Neural crest cell (in vitro differentiated cells): ENCODE data around the gene NEK10. TPM values are rescaled to one million over a fixed set of nuclear protein-coding genes. Genes with fewer than 3 reads are reported as not detected.
A peak's percentile ranks its signal among the peaks of the same experiment; 100 is the strongest.

Source experiments
- DNase-seq: peaks from one replicate; pipeline ENCODE4 v3.0.0; 2021; ENCODE audit warnings: low read depth, mixed read lengths, low spot score
- H3K27ac Mint-ChIP-seq: one replicate; pipeline ENCODE4 v1.8.0; 2021; ENCODE audit warnings: mild to moderate bottlenecking, mixed read lengths; ENCODE audit not compliant: unreplicated experiment
- H3K27me3 Mint-ChIP-seq: 2 replicates; pipeline ENCODE4 v1.8.0; 2021; ENCODE audit warnings: low read depth, mild to moderate bottlenecking, mixed read lengths
- H3K36me3 Mint-ChIP-seq: 2 replicates; pipeline ENCODE4 v1.8.0; 2021; ENCODE audit warnings: low read depth, mild to moderate bottlenecking, mixed read lengths
- H3K4me1 Mint-ChIP-seq: 2 replicates; pipeline ENCODE4 v1.8.0; 2021; ENCODE audit warnings: mixed read lengths
- H3K4me3 Mint-ChIP-seq: one replicate; pipeline ENCODE4 v1.8.0; 2021; ENCODE audit warnings: mild to moderate bottlenecking, mixed read lengths
- H3K9me3 Mint-ChIP-seq: 2 replicates; pipeline ENCODE4 v1.8.0; 2021; ENCODE audit warnings: mixed read lengths
- total RNA-seq: library from RNA; stranded (reverse); gene quantifications from 2 replicates; pipeline ENCODE4 v1.2.1, GENCODE V29; 2021
- TF ChIP-seq, protein P1 (sequence below): fragments of 200-600 bp; sonication (generic); conservative IDR thresholded peaks from 2 replicates; pipeline ENCODE4 v1.5.0; 2021; ENCODE audit warnings: antibody characterized with exemption, mild to moderate bottlenecking

NEK10 gene
- total RNA-seq, 1 donor from 2014 or later: 2.7 TPM

GRCh38 chr3:27319304-27319703, 49.9 kb downstream of the NEK10 start:
- H3K4me3 Mint-ChIP-seq: no peak overlapping the region
- H3K9me3 Mint-ChIP-seq: no peaks in the 10 kb centered on the region
- no peak for DNase-seq
- no peaks in the 10 kb centered on the region for H3K4me1 Mint-ChIP-seq
- no peak overlapping the region for H3K27ac Mint-ChIP-seq
- H3K36me3 Mint-ChIP-seq: no peaks in the 10 kb centered on the region
- TF ChIP-seq, protein P1, sequence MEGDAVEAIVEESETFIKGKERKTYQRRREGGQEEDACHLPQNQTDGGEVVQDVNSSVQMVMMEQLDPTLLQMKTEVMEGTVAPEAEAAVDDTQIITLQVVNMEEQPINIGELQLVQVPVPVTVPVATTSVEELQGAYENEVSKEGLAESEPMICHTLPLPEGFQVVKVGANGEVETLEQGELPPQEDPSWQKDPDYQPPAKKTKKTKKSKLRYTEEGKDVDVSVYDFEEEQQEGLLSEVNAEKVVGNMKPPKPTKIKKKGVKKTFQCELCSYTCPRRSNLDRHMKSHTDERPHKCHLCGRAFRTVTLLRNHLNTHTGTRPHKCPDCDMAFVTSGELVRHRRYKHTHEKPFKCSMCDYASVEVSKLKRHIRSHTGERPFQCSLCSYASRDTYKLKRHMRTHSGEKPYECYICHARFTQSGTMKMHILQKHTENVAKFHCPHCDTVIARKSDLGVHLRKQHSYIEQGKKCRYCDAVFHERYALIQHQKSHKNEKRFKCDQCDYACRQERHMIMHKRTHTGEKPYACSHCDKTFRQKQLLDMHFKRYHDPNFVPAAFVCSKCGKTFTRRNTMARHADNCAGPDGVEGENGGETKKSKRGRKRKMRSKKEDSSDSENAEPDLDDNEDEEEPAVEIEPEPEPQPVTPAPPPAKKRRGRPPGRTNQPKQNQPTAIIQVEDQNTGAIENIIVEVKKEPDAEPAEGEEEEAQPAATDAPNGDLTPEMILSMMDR: no peak
- no peaks in the 10 kb centered on the region for H3K27me3 Mint-ChIP-seq

DNA sequence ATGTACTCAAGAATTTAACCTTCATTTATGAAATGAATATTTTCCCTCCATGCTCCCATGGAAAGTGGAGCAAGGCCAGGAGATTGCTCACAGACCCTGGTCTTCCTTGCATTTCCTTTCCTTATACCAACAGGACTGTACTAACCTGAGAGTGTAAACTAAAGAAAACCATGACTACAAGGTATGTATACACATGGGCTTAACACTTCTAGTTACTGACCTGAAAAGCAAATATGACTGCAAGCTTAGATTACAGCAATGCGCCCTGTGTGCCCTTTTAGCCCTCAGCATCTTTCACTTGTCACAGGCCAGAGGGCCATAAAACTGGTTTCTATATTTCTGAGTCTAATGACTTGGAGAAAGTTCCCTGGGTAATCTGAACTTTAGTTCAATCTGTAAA, 52.1 kb downstream of the NEK10 start:
- no peaks in the 10 kb centered on the region for H3K9me3 Mint-ChIP-seq
- no peaks in the 10 kb centered on the region for H3K27me3 Mint-ChIP-seq
- no peak overlapping the region for H3K4me3 Mint-ChIP-seq
- no peak overlapping the region for H3K27ac Mint-ChIP-seq
- no peaks in the 10 kb centered on the region for H3K36me3 Mint-ChIP-seq
- TF ChIP-seq, protein P1: no peak
- H3K4me1 Mint-ChIP-seq: no peaks in the 10 kb centered on the region
- no peak for DNase-seq

DNA sequence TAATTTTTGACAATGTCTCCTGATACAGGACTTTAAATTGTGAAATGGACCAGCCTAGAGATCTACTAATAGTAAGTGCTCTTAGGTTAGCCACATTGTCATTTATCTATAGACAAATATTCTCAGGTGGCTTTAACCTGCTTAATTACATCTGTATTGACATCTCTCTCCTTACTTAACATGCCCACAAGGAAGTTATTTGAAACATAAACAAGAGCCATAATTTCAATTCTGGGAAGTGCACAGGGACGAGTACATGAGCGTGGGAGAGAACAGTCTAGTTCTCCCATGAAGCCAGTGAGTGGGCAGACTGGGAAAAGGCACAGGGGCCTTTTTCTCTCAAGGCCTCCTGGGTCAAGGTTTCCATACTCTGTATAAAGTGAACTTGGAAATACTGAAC, 54.2 kb downstream of the NEK10 start:
- Mint-ChIP-seq H3K27ac (no peak overlapping the region), H3K4me3 (no peak overlapping the region), H3K27me3 (no peaks in the 10 kb centered on the region), H3K36me3 (no peaks in the 10 kb centered on the region), H3K4me1 (peaks cover 3% of the 10 kb centered on the region), H3K9me3 (no peaks in the 10 kb centered on the region)
- TF ChIP-seq, protein P1: no peak
- DNase-seq: no peak

DNA sequence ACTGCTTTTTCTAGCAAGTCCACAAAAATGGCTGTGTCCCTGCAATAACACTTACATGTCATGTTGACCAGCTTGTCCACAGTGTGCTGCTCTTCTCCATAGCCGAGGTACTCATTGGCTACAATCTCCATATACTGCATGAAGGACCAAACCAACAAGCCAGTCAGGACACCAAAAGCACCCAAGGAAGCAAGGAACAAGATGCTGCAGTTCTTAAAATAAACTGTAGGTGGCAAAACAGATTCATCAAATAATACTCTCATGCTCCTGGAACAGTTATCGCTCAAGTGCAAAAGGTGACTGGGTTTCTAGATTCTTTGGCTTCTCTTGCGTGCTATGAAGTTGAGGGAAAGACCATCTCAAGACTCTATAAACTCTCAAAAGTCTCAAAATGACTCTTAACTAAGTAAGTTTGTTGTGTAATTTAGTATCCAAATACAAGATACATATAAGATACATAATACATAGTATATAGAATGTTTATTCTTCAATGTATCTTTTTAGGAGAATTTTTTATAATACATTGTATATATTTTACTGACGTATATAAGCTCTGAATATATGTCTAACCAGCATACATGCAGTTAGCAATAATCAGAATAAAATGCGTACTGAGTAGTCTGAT, 57.0 kb downstream of the NEK10 start:
- no peak overlapping the region for H3K4me3 Mint-ChIP-seq
- no peaks in the 10 kb centered on the region for H3K27me3 Mint-ChIP-seq
- no peak for DNase-seq
- no peaks in the 10 kb centered on the region for H3K36me3 Mint-ChIP-seq
- peaks cover 3% of the 10 kb centered on the region for H3K4me1 Mint-ChIP-seq
- H3K9me3 Mint-ChIP-seq: no peaks in the 10 kb centered on the region
- no peak overlapping the region for H3K27ac Mint-ChIP-seq
- TF ChIP-seq, protein P1: peak; percentile 79

DNA sequence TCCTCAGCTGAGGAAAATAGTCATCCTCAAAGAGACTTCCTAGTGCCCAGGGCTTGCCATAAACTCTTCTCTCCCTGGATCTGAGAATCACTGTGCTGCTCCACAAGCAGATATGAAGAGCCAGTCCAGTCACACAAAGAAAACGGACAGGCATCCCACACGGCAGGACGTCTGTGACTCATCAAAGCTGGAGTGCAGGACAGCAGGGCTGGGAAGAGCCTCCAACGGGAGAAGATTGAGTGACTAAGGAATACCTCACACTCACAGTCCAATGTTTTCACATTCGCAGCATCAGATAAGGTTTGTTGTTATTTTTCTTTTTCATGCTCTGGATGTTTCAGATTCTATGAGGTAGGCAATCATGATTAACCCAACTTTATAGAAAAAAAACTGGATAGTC, 57.8 kb downstream of the NEK10 start:
- no peak overlapping the region for H3K4me3 Mint-ChIP-seq
- no peaks in the 10 kb centered on the region for H3K36me3 Mint-ChIP-seq
- DNase-seq: no peak
- peak overlapping the region; percentile 73 for H3K27ac Mint-ChIP-seq
- H3K27me3 Mint-ChIP-seq: no peaks in the 10 kb centered on the region
- H3K9me3 Mint-ChIP-seq: no peaks in the 10 kb centered on the region
- TF ChIP-seq, protein P1: no peak
- H3K4me1 Mint-ChIP-seq: peaks cover 3% of the 10 kb centered on the region
